ENCODE measurements around the gene DNAL1. TPM values are rescaled to one million over a fixed set of nuclear protein-coding genes. Genes with fewer than 3 reads are reported as not detected.
A peak's percentile ranks its signal among the peaks of the same experiment; 100 is the strongest.

Gene DNAL1
- 10 to 100 TPM in 2 of 4 donors, 1 to 10 TPM in 2; 7.5 to 21.0 (median 9.8) TPM for total RNA-seq

DNA sequence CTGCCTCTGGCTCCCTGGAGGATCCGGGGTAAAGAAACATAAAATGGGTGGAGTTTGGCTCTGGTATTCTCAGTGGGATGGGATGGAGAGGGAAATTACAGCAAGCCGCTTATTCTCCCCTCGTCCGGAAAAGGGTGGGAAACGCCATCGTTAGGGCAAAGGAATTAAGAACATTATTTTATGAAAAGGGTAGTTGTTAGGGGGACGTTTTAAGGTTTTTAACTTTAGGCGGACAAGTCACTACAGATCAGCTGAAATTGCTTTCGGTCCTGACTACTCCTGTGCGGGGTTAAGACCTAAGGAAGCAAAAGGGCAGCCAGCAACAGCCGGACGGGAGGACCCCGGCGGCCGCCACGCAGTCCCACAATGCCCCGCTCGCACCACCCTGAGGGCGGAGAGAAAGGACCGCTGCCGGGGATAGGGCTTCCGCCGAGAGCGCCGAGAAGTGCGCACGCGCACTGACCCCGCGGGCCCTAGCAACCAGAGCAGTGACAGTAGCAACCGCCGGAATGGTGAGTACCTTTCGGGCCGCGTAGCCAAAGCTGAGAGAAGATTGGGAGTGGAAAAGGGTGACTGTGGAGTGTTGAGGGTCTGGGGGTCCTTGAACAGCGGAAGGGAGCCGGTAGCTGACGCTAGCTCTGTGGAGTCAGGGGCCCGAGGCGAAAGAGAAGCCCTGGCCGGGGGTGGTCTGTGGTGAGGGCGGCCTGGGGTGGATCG, at the start of gene DNAL1:
TSS of gene DNAL1 (plus strand) at position 456 of the 717 bp plus-strand sequence. CDS start at position 510, 54 bp downstream.
- H3K4me1 ChIP-seq, result peaks cover 0 to 23% (median 7%) of the 10 kb centered on the region in 4 donors
- DNase-seq (ENCODE audit: low spot score in 2 of 2), result peak; percentile 78
- TF ChIP-seq EP300 (IDR thresholded peaks at IDR 0.05) (peak; percentile 36 to 86), POLR2A (IDR thresholded peaks at IDR 0.05) (peak in 1 of 2 donors; percentile 62), CTCF (IDR thresholded peaks at IDR 0.05) (peak in 1 of 5 experiments; percentile 20)
- WGBS, 2 donors, result 0 to 1% methylated on average over 39 to 43 of the region's 43 CpGs
- H3K4me3 ChIP-seq, result peak within 1 kb of the TSS; percentile 63 to 86 (median 70)
- no peaks in the 10 kb centered on the region for H3K36me3 ChIP-seq
- H3K27me3 ChIP-seq, result no peaks in the 10 kb centered on the region
- peak within 1 kb of the TSS; percentile 75 to 91 (median 88) for H3K27ac ChIP-seq
- H3K9me3 ChIP-seq, result no peaks in the 10 kb centered on the region

- Histone ChIP-seq H3K4me3 (no peak overlapping the region), H3K4me1 (no peaks in the 10 kb centered on the region), H3K9me3 (no peaks in the 10 kb centered on the region), H3K27me3 (no peaks in the 10 kb centered on the region), H3K36me3 (no peaks in the 10 kb centered on the region), H3K27ac (no peak overlapping the region)
- TF ChIP-seq CTCF (IDR thresholded peaks at IDR 0.05) (no peak), EP300 (IDR thresholded peaks at IDR 0.05) (no peak), POLR2A (IDR thresholded peaks at IDR 0.05) (no peak)
- no peak for DNase-seq (ENCODE audit: low spot score in 2 of 2)
Measured at GRCh38 chr14:73599499-73599898, 45.3 kb upstream of the DNAL1 start.

GRCh38 chr14:73602994-73603393, 41.8 kb upstream of the DNAL1 start:
- 66 to 68% methylated on average over 3 of the region's 3 CpGs for WGBS, 2 donors
- Histone ChIP-seq H3K27ac (no peak overlapping the region), H3K4me3 (no peak overlapping the region), H3K4me1 (no peaks in the 10 kb centered on the region), H3K27me3 (no peaks in the 10 kb centered on the region), H3K36me3 (no peaks in the 10 kb centered on the region), H3K9me3 (no peaks in the 10 kb centered on the region)
- DNase-seq (ENCODE audit: low spot score in 2 of 2), result no peak
- TF ChIP-seq POLR2A (IDR thresholded peaks at IDR 0.05) (no peak), CTCF (IDR thresholded peaks at IDR 0.05) (no peak), EP300 (IDR thresholded peaks at IDR 0.05) (no peak)

DNA sequence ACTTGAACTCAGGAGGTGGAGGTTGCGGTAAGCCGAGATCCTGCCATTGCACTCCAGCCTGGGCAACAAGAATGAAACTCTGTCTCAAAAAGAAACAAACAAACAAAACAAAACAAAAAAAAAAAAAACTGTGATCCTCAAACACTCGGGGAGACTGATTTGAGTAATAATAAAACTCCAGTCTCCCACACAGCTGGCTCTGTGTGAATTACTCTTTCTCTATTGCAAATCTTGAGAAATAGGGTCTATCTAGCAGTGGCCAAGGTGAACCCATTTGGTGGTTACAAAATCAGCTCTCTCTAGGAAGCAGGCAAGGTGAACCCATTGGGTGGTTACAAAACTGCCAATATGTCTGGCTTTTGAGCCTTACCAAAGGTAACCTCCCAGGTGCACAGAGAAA, 38.5 kb upstream of the DNAL1 start:
- no peak for DNase-seq (ENCODE audit: low spot score in 2 of 2)
- TF ChIP-seq CTCF (IDR thresholded peaks at IDR 0.05) (no peak), POLR2A (IDR thresholded peaks at IDR 0.05) (no peak), EP300 (IDR thresholded peaks at IDR 0.05) (no peak)
- no peak overlapping the region for H3K27ac ChIP-seq
- WGBS, 2 donors, result 84% methylated on average over 3 of the region's 3 CpGs
- H3K4me1 ChIP-seq, result no peaks in the 10 kb centered on the region
- no peaks in the 10 kb centered on the region for H3K36me3 ChIP-seq
- H3K9me3 ChIP-seq, result no peaks in the 10 kb centered on the region
- H3K27me3 ChIP-seq, result no peaks in the 10 kb centered on the region
- H3K4me3 ChIP-seq, result no peak overlapping the region

DNA sequence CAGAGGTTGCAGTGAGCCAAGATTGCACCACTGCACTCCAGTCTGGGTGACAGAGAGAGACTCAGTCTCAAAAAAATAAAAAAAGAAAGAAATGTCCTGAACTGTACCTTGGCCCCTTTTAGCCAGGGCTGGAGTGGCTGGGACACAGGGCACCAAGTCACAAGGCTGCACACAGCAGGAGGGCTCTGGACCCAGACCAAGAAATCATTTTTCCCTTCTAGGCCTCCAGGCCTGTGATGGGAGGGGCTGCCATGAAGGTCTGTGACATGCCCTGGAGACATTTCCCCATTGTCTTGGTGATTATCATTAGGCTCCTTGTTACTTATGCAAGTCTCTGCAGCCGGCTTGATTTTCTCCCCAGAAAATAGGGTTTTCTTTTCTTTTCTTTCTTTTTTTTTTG, 37.5 kb upstream of the DNAL1 start:
- no peak for DNase-seq (ENCODE audit: low spot score in 2 of 2)
- no peak for TF ChIP-seq POLR2A (IDR thresholded peaks at IDR 0.05)
- H3K36me3 ChIP-seq, result no peaks in the 10 kb centered on the region
- peaks cover 0 to 4% (median 0%) of the 10 kb centered on the region in 4 donors for H3K4me1 ChIP-seq
- H3K9me3 ChIP-seq, result no peaks in the 10 kb centered on the region
- H3K4me3 ChIP-seq, result no peak overlapping the region
- H3K27me3 ChIP-seq, result no peaks in the 10 kb centered on the region
- WGBS, 2 donors, result 69 to 100% methylated on average over 1 of the region's 1 CpG
- H3K27ac ChIP-seq, result no peak overlapping the region
